Raji (cell line): ENCODE results near the gene TOP2B.

Experiments
- POLR2A ChIP-seq: IDR thresholded peaks from 2 replicates; pipeline ENCODE4 v1.6.1; 2011; ENCODE audit warnings: low read depth, low read length, control low read depth; ENCODE audit not compliant: insufficient read depth

TOP2B gene

GRCh38 chr3:25655659-25656058 is 9.0 kb downstream of the TOP2B start:
- TF ChIP-seq POLR2A, result no peak

- no peak for TF ChIP-seq POLR2A
Observed at GRCh38 chr3:25654576-25654975, 10.1 kb downstream of the TOP2B start.

- TF ChIP-seq POLR2A, result no peak
Observed at GRCh38 chr3:25653322-25653721, 11.4 kb downstream of the TOP2B start.

GRCh38 chr3:25652921-25653320 is 11.8 kb downstream of the TOP2B start:
- no peak for TF ChIP-seq POLR2A

- TF ChIP-seq POLR2A, result no peak
Observed at GRCh38 chr3:25648925-25649830, 15.5 kb downstream of the TOP2B start.

- no peak for TF ChIP-seq POLR2A
Observed at GRCh38 chr3:25648107-25648535, 16.6 kb downstream of the TOP2B start.

- no peak for TF ChIP-seq POLR2A
Observed at GRCh38 chr3:25635038-25635437, 29.7 kb downstream of the TOP2B start.

GRCh38 chr3:25633919-25634318 is 30.8 kb downstream of the TOP2B start:
- TF ChIP-seq POLR2A, result no peak

- no peak for TF ChIP-seq POLR2A
Observed at GRCh38 chr3:25631989-25632388, 32.7 kb downstream of the TOP2B start.

GRCh38 chr3:25621087-25621486 is 43.6 kb downstream of the TOP2B start:
- TF ChIP-seq POLR2A, result no peak

- TF ChIP-seq POLR2A, result no peak
Observed at GRCh38 chr3:25620493-25620892, 44.2 kb downstream of the TOP2B start.

- TF ChIP-seq POLR2A, result no peak
Observed at GRCh38 chr3:25619382-25619781, 45.3 kb downstream of the TOP2B start.

- TF ChIP-seq POLR2A, result no peak
Observed at GRCh38 chr3:25618028-25618427, 46.7 kb downstream of the TOP2B start.

- no peak for TF ChIP-seq POLR2A
Observed at GRCh38 chr3:25611193-25611592, 53.5 kb downstream of the TOP2B start.

- no peak for TF ChIP-seq POLR2A
Observed at GRCh38 chr3:25610779-25611178, 53.9 kb downstream of the TOP2B start.

GRCh38 chr3:25610167-25610566 is 54.5 kb downstream of the TOP2B start:
- no peak for TF ChIP-seq POLR2A
